Upper lobe of right lung (tissue), 1 donor: ENCODE results near the gene TMEM200C. TPM values are rescaled to one million over a fixed set of nuclear protein-coding genes. Genes with fewer than 3 reads are reported as not detected.

ENCODE experiments used
- ATAC-seq: fragments of 200-7000 bp; cut with Tn5 transposase; one replicate; pipeline ENCODE4 v1.9.1; 2020; ENCODE audit warnings: mild to moderate bottlenecking, moderate library complexity
- DNase-seq: peaks from one replicate; pipeline ENCODE4 v3.0.0-alpha.2; 2020
- H3K27ac ChIP-seq: fragments of 200-600 bp; one replicate; pipeline ENCODE4 v1.8.0; 2022
- H3K27me3 ChIP-seq: fragments of 200-600 bp; one replicate; pipeline ENCODE4 v1.8.0; 2022; ENCODE audit warnings: mild to moderate bottlenecking
- H3K36me3 ChIP-seq: fragments of 200-600 bp; one replicate; pipeline ENCODE4 v1.8.0; 2022
- H3K4me1 ChIP-seq: fragments of 200-600 bp; one replicate; pipeline ENCODE4 v1.8.0; 2022
- H3K4me3 ChIP-seq: fragments of 200-600 bp; one replicate; pipeline ENCODE4 v1.8.0; 2022; ENCODE audit warnings: mild to moderate bottlenecking
- H3K9me3 ChIP-seq: fragments of 200-600 bp; one replicate; pipeline ENCODE4 v1.8.0; 2022
- CTCF ChIP-seq: fragments of 200-600 bp; IDR thresholded peaks from one replicate; pipeline ENCODE4 v1.8.0; 2022; ENCODE audit warnings: antibody characterized with exemption
- intact Hi-C: fragments of 100-400 bp; cut with DNase I; formaldehyde crosslinking; loops from one replicate; pipeline ENCODE4 v1.11.0; 2022
- microRNA-seq: library from miRNA; unstranded; fragments of <30 nt; microRNA quantifications from one replicate; pipeline ENCODE4 v1.2.0, GENCODE V29; 2020; ENCODE audit warnings: borderline microRNAs expressed
- total RNA-seq: library from RNA; stranded (reverse); fragmentation: NEBNext Ultra II Directional; extraction: Animal tissue kit (Norgen Biotek cat#: 25700); gene quantifications from one replicate; pipeline ENCODE4 v1.2.1, GENCODE V29; 2021
- donor health status: DM: no; HTN: yes; CAD: no; lungs with severe emphysema.

The TMEM200C gene
- total RNA-seq, 1 donor from 2014 or later, result 0.41 TPM

DNA sequence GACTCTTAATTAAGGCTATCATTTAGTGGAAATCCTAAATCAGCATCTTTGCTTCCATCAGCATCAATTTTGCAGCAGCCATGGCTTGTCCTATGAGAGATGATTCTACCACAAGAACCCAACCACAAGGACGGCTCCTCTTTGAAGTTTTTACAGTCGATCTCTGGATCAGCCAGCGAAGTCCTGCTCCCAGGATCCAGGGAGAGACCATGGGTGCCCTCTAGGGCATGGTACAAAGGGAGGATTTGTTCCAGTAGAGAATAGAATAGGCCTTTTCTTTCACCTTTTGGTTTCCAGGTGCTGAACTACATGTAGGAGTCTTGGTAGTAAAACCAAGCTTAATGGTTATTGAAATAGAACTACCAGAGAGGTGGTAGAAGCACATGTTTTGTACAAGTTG is 52.7 kb downstream of the TMEM200C start:
- intact Hi-C loops, result no loop called here
- H3K4me1 ChIP-seq, result no peaks in the 10 kb centered on the region

DNA sequence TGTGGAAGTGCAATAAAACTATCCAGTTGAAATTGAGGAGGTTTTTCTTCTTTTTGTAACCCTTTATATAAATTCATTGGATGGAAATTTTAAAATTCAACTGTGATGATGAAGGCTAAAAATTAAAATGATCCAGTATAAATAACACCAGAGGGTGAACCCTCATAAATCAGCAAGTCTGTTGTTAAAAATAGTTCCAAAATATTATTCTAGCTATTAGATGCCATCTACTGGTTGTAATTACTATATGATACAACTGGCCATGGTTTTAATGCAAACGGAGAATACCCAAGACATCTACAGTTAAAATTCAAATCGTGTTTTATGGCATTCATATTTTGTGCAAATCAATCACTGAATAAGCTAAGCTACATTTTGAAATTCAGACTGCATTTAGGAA is 53.8 kb downstream of the TMEM200C start:
- Histone ChIP-seq H3K27me3 (no peaks in the 10 kb centered on the region), H3K4me3 (no peak overlapping the region), H3K27ac (no peak overlapping the region), H3K4me1 (no peaks in the 10 kb centered on the region), H3K36me3 (no peaks in the 10 kb centered on the region), H3K9me3 (no peaks in the 10 kb centered on the region)
- ATAC-seq, result no peak
- peak; percentile 29 for TF ChIP-seq CTCF
- no peak for DNase-seq
- intact Hi-C loops, result no loop called here

More for the DNA sequence above, 52.7 kb downstream of the TMEM200C start:
- ATAC-seq, result no peak
- H3K36me3 ChIP-seq, result no peaks in the 10 kb centered on the region
- H3K4me3 ChIP-seq, result no peak overlapping the region
- no peak for DNase-seq
- H3K27ac ChIP-seq, result no peak overlapping the region
- H3K27me3 ChIP-seq, result no peaks in the 10 kb centered on the region
- TF ChIP-seq CTCF, result no peak
- no peaks in the 10 kb centered on the region for H3K9me3 ChIP-seq

GRCh38 chr18:5840547-5840946 is 54.8 kb downstream of the TMEM200C start:
- H3K9me3 ChIP-seq, result no peaks in the 10 kb centered on the region
- intact Hi-C loops, result no loop called here
- TF ChIP-seq CTCF, result no peak

DNA sequence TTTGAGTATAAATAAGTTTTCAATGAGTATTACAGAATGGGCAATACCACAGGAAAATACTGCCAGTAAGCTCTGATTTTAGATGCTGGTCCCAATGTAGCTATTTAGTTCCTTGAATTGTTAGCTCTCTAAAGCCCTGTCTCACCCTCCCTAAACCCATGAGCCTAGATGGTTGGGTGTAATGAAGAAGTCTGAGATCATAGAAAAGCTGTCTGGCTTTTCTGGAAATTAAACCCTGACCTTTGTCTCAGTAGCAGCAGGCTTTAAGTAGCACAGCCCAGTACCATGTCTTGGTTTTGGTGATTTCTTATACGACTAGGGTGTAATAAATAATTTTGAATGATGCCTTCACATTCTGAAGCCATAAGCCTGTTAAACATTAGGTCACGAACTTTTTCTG is 55.3 kb downstream of the TMEM200C start:
- H3K36me3 ChIP-seq, result no peaks in the 10 kb centered on the region
- intact Hi-C loops, result no loop called here
- no peak for ATAC-seq
- H3K27me3 ChIP-seq, result no peaks in the 10 kb centered on the region
- TF ChIP-seq CTCF, result no peak
- no peak overlapping the region for H3K27ac ChIP-seq
- no peak overlapping the region for H3K4me3 ChIP-seq
- H3K4me1 ChIP-seq, result no peaks in the 10 kb centered on the region
- no peaks in the 10 kb centered on the region for H3K9me3 ChIP-seq
- DNase-seq, result no peak

More at GRCh38 chr18:5840547-5840946, 54.8 kb downstream of the TMEM200C start:
- DNase-seq, result no peak
- Histone ChIP-seq H3K36me3 (no peaks in the 10 kb centered on the region), H3K4me3 (no peak overlapping the region), H3K27ac (no peak overlapping the region), H3K4me1 (no peaks in the 10 kb centered on the region), H3K27me3 (no peaks in the 10 kb centered on the region)
- ATAC-seq, result no peak

DNA sequence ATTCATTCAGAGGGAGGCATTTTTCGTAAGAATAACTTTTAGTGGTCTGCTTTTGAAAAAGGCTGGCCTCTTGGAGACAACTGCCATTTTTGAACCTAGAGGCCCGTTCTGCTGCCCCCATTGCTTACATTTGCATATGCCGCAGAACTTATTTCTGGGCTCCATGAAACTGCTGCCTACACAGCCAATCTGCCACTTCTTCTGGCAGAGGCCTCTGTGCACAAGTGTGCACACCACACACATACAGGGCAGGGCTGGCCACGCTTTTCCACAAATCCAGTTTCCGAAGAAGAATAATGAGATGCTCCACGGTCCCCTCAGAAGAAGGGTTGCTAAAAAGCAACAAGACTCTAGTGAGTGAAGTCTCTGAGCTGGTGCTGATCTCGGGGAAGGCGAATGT is 56.2 kb downstream of the TMEM200C start:
- H3K4me3 ChIP-seq, result no peak overlapping the region
- DNase-seq (no peak), ATAC-seq (no peak)
- H3K27me3 ChIP-seq, result no peaks in the 10 kb centered on the region
- no peaks in the 10 kb centered on the region for H3K36me3 ChIP-seq
- H3K27ac ChIP-seq, result no peak overlapping the region
- intact Hi-C loops, result no loop called here
- no peaks in the 10 kb centered on the region for H3K4me1 ChIP-seq
- H3K9me3 ChIP-seq, result no peaks in the 10 kb centered on the region
- TF ChIP-seq CTCF, result no peak

Small RNA genes within 50 kb of the gene (microRNA-seq; reads per million reads assigned to microRNA genes)
- not detected for gene MIR3976
